Keratinocyte (primary cell): Measurements from ENCODE around the gene UCN2.

Experiments used
- EZH2 ChIP-seq: IDR thresholded peaks from one replicate; pipeline ENCODE4 v1.6.1; 2012; ENCODE audit warnings: inconsistent platforms, mild to moderate bottlenecking, low read length, moderate library complexity
- TF ChIP-seq, protein P1 (sequence below), 3 experiments: IDR thresholded peaks in 1 of 3; conservative IDR thresholded peaks in 1 of 3; optimal IDR thresholded peaks in 1 of 3; 2 replicates in 2 of 3; 3 replicates in 1 of 3; pipeline versions ENCODE3 to v1.5.1; 2011; ENCODE audit warnings: low read length in 3 of 3, mild to moderate bottlenecking in 3 of 3, moderate library complexity in 2 of 3, control low read depth in 1 of 3, inconsistent platforms in 1 of 3; ENCODE audit not compliant: insufficient read depth in 2 of 3; ENCODE audit errors: extremely low read depth in 1 of 3

DNA sequence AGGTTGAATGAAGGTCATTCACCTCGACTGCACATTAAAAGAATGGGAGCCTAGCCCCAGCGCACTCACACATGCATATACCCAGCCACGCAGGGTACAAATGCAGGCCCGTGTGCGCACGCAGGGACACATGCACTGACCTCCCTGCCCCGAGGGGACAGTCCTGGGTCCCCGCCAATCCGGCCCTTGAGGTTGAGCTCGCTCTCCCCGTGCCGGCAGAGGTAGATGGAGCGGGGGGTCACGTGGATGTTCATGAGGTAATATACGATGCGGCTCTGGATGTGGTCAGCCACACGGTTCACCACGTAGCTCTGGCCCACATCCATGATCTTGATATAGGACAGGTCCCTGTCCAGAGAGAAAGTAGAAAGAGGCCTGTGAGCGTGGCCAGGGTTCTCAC lies 27.5 kb downstream of the UCN2 start:
- TF ChIP-seq, protein P1, sequence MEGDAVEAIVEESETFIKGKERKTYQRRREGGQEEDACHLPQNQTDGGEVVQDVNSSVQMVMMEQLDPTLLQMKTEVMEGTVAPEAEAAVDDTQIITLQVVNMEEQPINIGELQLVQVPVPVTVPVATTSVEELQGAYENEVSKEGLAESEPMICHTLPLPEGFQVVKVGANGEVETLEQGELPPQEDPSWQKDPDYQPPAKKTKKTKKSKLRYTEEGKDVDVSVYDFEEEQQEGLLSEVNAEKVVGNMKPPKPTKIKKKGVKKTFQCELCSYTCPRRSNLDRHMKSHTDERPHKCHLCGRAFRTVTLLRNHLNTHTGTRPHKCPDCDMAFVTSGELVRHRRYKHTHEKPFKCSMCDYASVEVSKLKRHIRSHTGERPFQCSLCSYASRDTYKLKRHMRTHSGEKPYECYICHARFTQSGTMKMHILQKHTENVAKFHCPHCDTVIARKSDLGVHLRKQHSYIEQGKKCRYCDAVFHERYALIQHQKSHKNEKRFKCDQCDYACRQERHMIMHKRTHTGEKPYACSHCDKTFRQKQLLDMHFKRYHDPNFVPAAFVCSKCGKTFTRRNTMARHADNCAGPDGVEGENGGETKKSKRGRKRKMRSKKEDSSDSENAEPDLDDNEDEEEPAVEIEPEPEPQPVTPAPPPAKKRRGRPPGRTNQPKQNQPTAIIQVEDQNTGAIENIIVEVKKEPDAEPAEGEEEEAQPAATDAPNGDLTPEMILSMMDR (optimal IDR thresholded peaks at IDR 0.05 in 1 of 3, IDR thresholded peaks at IDR 0.05 in 1 of 3, conservative IDR thresholded peaks at IDR 0.05 in 1 of 3; ENCODE audit: extremely low read depth in 1 of 3, insufficient read depth in 2 of 3, low read length in 3 of 3) = no peak
- no peak for TF ChIP-seq EZH2
